ENCODE results near the gene PCBP3. TPM values are rescaled to one million over a fixed set of nuclear protein-coding genes. Genes with fewer than 3 reads are reported as not detected.

The PCBP3 gene
- total and polyA plus RNA-seq, 2 donors from 2014 or later: 2.3 to 5.4 TPM

GRCh38 chr21:45972716-45973474 lies 329.4 kb downstream of the PCBP3 start:
- DNase-seq (peak; percentile 85 to 97 (median 91)), FAIRE-seq (no peak)
- H3K4me3 ChIP-seq (ENCODE audit: low read length in 3 of 3): peak overlapping the region in 1 of 3 donors; percentile 63
- no peaks in the 10 kb centered on the region for H3K27me3 ChIP-seq (ENCODE audit: control insufficient read depth, insufficient read depth, low read length)
- peak overlapping the region; percentile 78 to 89 for H3K27ac ChIP-seq (ENCODE audit: low read depth in 2 of 2, low read length in 2 of 2)
- peak overlapping the region in 1 of 3 donors; percentile 26 for H3K9ac ChIP-seq (ENCODE audit: low read length in 3 of 3)
- H3K36me3 ChIP-seq (ENCODE audit: control insufficient read depth in 2 of 3, insufficient read depth in 3 of 3, low read length in 3 of 3): no peaks in the 10 kb centered on the region
- no peak for TF ChIP-seq CTCF (IDR thresholded peaks at IDR 0.05; ENCODE audit: borderline replicate concordance, extremely low read depth, insufficient read depth)
- intact Hi-C loops (cut with DNase I): loop anchor here (10.0 kb wide), 1 partner anchor 132 kb away; no protein-coding TSS in a partner anchor
- no peaks in the 10 kb centered on the region for H3K9me3 ChIP-seq (ENCODE audit: control insufficient read depth in 2 of 3, insufficient read depth in 1 of 3, low read length in 3 of 3)
- peaks cover 0 to 17% (median 0%) of the 10 kb centered on the region in 3 donors for H3K4me1 ChIP-seq (ENCODE audit: control insufficient read depth in 2 of 3, insufficient read depth in 2 of 3, low read depth in 1 of 3, low read length in 3 of 3)

GRCh38 chr21:45973475-45974072 lies 330.0 kb downstream of the PCBP3 start:
- H3K9ac ChIP-seq (ENCODE audit: low read length in 3 of 3): peak overlapping the region in 2 of 3 donors; percentile 37 to 61
- H3K27ac ChIP-seq (ENCODE audit: low read depth in 2 of 2, low read length in 2 of 2): peak overlapping the region; percentile 78 to 89
- TF ChIP-seq CTCF (IDR thresholded peaks at IDR 0.05; ENCODE audit: borderline replicate concordance, extremely low read depth, insufficient read depth): peak; percentile 52
- H3K4me3 ChIP-seq (ENCODE audit: low read length in 3 of 3): peak overlapping the region; percentile 11 to 63 (median 56)
- peaks cover 0 to 17% (median 0%) of the 10 kb centered on the region in 3 donors for H3K4me1 ChIP-seq (ENCODE audit: control insufficient read depth in 2 of 3, insufficient read depth in 2 of 3, low read depth in 1 of 3, low read length in 3 of 3)
- H3K27me3 ChIP-seq (ENCODE audit: control insufficient read depth, insufficient read depth, low read length): no peaks in the 10 kb centered on the region
- intact Hi-C loops (cut with DNase I): loop anchor here (10.0 kb wide), 1 partner anchor 131 kb away; no protein-coding TSS in a partner anchor
- FAIRE-seq (no peak), DNase-seq (peak; percentile 91 to 96 (median 92))
- no peaks in the 10 kb centered on the region for H3K36me3 ChIP-seq (ENCODE audit: control insufficient read depth in 2 of 3, insufficient read depth in 3 of 3, low read length in 3 of 3)
- no peaks in the 10 kb centered on the region for H3K9me3 ChIP-seq (ENCODE audit: control insufficient read depth in 2 of 3, insufficient read depth in 1 of 3, low read length in 3 of 3)

- H3K9me3 ChIP-seq (ENCODE audit: control insufficient read depth in 2 of 3, insufficient read depth in 1 of 3, low read length in 3 of 3): no peaks in the 10 kb centered on the region
- FAIRE-seq (no peak), DNase-seq (peak in 4 of 5 donors; percentile 48 to 87 (median 76))
- H3K4me1 ChIP-seq (ENCODE audit: control insufficient read depth in 2 of 3, insufficient read depth in 2 of 3, low read depth in 1 of 3, low read length in 3 of 3): peaks cover 0 to 17% (median 0%) of the 10 kb centered on the region in 3 donors
- peak overlapping the region; percentile 11 to 63 (median 56) for H3K4me3 ChIP-seq (ENCODE audit: low read length in 3 of 3)
- H3K9ac ChIP-seq (ENCODE audit: low read length in 3 of 3): peak overlapping the region in 2 of 3 donors; percentile 37 to 61
- no peaks in the 10 kb centered on the region for H3K36me3 ChIP-seq (ENCODE audit: control insufficient read depth in 2 of 3, insufficient read depth in 3 of 3, low read length in 3 of 3)
- intact Hi-C loops (cut with DNase I): loop anchor here (10.0 kb wide), 1 partner anchor 130 kb away; no protein-coding TSS in a partner anchor
- TF ChIP-seq CTCF (IDR thresholded peaks at IDR 0.05; ENCODE audit: borderline replicate concordance, extremely low read depth, insufficient read depth): no peak
- no peaks in the 10 kb centered on the region for H3K27me3 ChIP-seq (ENCODE audit: control insufficient read depth, insufficient read depth, low read length)
- H3K27ac ChIP-seq (ENCODE audit: low read depth in 2 of 2, low read length in 2 of 2): peak overlapping the region; percentile 78 to 89
Observed at GRCh38 chr21:45974073-45975019, 330.8 kb downstream of the PCBP3 start.

Measured in kidney (tissue), 14 donors.